Measurements from ENCODE around the gene EPHB2.

GRCh38 chr1:22966309-22966708 lies 255.7 kb downstream of the EPHB2 start:
- TF ChIP-seq CTCF (IDR thresholded peaks at IDR 0.05), result no peak
- no peak for TF ChIP-seq EZH2 (IDR thresholded peaks at IDR 0.05; ENCODE audit: borderline replicate concordance, insufficient read depth, low read depth, low read length, poor library complexity, severe bottlenecking)

Measured in B cell (primary cell).